Renal pelvis (tissue), 12 donors: ENCODE results near the gene SMARCC1. TPM values are rescaled to one million over a fixed set of nuclear protein-coding genes. Genes with fewer than 3 reads are reported as not detected.
"Not testable (repeated sequence)": the region's sequence is repeated elsewhere in the genome, so short reads cannot be mapped to it uniquely, and the experiment has no call there.

Source experiments
- DNase-seq: peaks from one replicate; pipeline ENCODE4 v3.0.0-alpha.2; 2013
- long read RNA-seq, 16 experiments: transcript quantifications; one replicate each; lab custom pipeline, GENCODE V29; 2026
- polyA plus RNA-seq, 3 donors: library from polyadenylated mRNA; unstranded; fragments of 120-200 nt; gene quantifications; one replicate each; pipeline ENCODE4 v1.2.1, GENCODE V29; 2013; ENCODE audit not compliant: insufficient read length in 3 of 3

SMARCC1 gene
- 100 to 1,000 TPM; 123 to 125 (median 124) TPM for polyA plus RNA-seq
- long read RNA-seq, donor 1, full-length matches to known transcripts, result 2 of 44 reads
- long read RNA-seq, donor 1, partial matches to known transcripts, result 42 of 44 reads
- long read RNA-seq, donor 1, other reads (novel, unspliced or antisense), result 0 of 44 reads
- long read RNA-seq, donor 2, full-length matches to known transcripts, result 2 of 45 reads
- long read RNA-seq, donor 2, partial matches to known transcripts, result 43 of 45 reads
- long read RNA-seq, donor 2, other reads (novel, unspliced or antisense), result 0 of 45 reads
- long read RNA-seq, donor 3, full-length matches to known transcripts, result 3 of 140 reads
- long read RNA-seq, donor 3, partial matches to known transcripts, result 115 of 140 reads
- long read RNA-seq, donor 3, other reads (novel, unspliced or antisense), result 22 of 140 reads
- long read RNA-seq, donor 4, full-length matches to known transcripts, result 4 of 18 reads
- long read RNA-seq, donor 4, partial matches to known transcripts, result 14 of 18 reads
- long read RNA-seq, donor 4, other reads (novel, unspliced or antisense), result 0 of 18 reads
- long read RNA-seq, donor 5, partial matches to known transcripts, result 10 of 10 reads
- long read RNA-seq, donor 5, other reads (novel, unspliced or antisense), result 0 of 10 reads
- long read RNA-seq, donor 6, full-length matches to known transcripts, result 1 of 72 reads
- long read RNA-seq, donor 6, partial matches to known transcripts, result 71 of 72 reads
- long read RNA-seq, donor 6, other reads (novel, unspliced or antisense), result 0 of 72 reads
- long read RNA-seq, donor 7, full-length matches to known transcripts, result 5 of 59 reads
- long read RNA-seq, donor 7, partial matches to known transcripts, result 54 of 59 reads
- long read RNA-seq, donor 7, other reads (novel, unspliced or antisense), result 0 of 59 reads
- long read RNA-seq, donor 8, partial matches to known transcripts, result 13 of 13 reads
- long read RNA-seq, donor 8, other reads (novel, unspliced or antisense), result 0 of 13 reads
- long read RNA-seq, donor 9, partial matches to known transcripts, result 49 of 49 reads
- long read RNA-seq, donor 9, other reads (novel, unspliced or antisense), result 0 of 49 reads
- long read RNA-seq, donor 10, partial matches to known transcripts, result 73 of 73 reads
- long read RNA-seq, donor 10, other reads (novel, unspliced or antisense), result 0 of 73 reads
- long read RNA-seq, donor 11, partial matches to known transcripts, result 47 of 47 reads
- long read RNA-seq, donor 11, other reads (novel, unspliced or antisense), result 0 of 47 reads
- long read RNA-seq, donor 12, full-length matches to known transcripts, result 8 of 240 reads
- long read RNA-seq, donor 12, partial matches to known transcripts, result 222 of 240 reads
- long read RNA-seq, donor 12, other reads (novel, unspliced or antisense), result 10 of 240 reads
- long read RNA-seq, donor 13, partial matches to known transcripts, result 30 of 30 reads
- long read RNA-seq, donor 13, other reads (novel, unspliced or antisense), result 0 of 30 reads
- long read RNA-seq, donor 14, result 0 reads
- long read RNA-seq, donor 15, full-length matches to known transcripts, result 5 of 40 reads
- long read RNA-seq, donor 15, partial matches to known transcripts, result 35 of 40 reads
- long read RNA-seq, donor 15, other reads (novel, unspliced or antisense), result 0 of 40 reads
- long read RNA-seq, donor 16, full-length matches to known transcripts, result 2 of 64 reads
- long read RNA-seq, donor 16, partial matches to known transcripts, result 62 of 64 reads
- long read RNA-seq, donor 16, other reads (novel, unspliced or antisense), result 0 of 64 reads

DNA sequence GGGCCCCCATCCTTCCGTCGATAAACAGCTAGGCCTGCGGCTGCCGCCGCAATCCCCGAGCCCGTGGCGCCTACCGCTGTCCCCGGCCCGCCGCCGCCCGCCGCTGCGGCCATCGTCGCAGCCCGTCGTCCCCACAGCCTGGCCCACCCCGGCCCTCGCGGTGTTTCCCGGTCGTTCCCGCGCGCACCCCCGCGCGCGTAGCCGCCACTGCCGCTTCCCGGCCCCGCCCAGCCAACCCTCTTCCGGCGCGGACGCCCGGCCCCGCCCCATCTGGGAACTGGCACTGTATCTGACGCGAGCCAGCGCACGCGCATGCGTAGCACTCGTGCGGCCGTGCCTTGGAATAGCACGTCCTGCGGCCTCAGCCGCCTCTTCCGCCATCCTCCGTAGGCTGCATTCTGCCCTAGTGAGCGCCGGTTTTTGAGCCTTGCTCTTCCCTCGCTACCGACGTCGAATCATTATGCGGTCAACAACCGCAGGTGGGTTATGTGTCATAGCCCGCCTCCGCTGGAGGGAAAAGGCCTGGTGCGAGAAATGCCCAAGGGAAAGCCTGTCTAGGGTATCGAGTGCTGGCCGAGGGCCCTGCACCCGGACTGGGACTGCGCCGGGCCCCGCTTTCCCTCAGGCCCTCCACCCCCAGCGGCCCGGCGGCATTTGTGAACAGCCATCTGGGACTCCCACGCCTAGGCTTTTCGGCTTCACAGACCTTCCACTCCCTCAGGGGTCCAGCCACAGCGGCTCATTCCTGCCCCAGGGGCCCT is at the start of gene SMARCC1:
TSS of gene SMARCC1 (minus strand) at position 209 of the 761 bp plus-strand sequence. CDS start at position 113, 96 bp downstream.
- DNase-seq, result peak; percentile 97

DNA sequence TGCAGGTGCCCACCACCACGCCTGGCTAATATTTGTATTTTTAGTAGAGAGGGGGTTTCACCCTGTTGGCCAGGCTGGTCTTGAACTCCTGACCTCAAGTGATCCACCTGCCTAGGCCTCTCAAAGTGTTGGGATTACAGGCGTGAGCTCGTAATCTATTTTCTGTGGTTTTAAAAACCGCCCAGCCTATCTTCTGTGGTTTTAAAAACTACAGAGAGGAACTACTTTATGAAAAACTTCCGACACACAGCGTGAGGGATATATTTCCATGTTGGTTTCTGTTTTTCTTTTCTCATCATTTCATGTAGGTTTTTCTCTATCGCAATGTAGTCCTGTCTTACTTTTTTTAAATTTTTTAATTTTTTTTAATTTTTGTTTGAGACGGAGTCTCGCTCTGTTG is 47.8 kb upstream of the SMARCC1 start:
- DNase-seq, result not testable (repeated sequence)

DNA sequence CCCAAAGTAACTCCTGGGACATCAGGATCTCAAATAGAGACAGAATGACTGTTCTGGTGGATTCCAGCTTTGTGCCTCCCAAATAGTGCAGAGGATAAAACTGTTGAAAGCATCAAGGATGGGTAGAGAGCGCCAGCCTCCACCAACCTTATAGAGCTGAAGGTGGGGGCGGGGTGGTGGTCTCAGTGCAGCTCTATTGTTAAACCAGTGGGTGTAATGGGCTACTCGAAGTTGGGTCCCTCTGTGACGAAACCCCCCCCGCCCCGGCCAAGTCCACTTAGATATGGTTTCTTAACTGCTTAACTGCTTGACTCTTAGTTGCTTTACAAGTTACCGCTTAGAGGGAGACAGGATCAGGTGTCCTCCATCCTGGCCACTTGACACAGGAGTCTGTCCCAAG is 43.9 kb upstream of the SMARCC1 start:
- DNase-seq, result no peak

DNA sequence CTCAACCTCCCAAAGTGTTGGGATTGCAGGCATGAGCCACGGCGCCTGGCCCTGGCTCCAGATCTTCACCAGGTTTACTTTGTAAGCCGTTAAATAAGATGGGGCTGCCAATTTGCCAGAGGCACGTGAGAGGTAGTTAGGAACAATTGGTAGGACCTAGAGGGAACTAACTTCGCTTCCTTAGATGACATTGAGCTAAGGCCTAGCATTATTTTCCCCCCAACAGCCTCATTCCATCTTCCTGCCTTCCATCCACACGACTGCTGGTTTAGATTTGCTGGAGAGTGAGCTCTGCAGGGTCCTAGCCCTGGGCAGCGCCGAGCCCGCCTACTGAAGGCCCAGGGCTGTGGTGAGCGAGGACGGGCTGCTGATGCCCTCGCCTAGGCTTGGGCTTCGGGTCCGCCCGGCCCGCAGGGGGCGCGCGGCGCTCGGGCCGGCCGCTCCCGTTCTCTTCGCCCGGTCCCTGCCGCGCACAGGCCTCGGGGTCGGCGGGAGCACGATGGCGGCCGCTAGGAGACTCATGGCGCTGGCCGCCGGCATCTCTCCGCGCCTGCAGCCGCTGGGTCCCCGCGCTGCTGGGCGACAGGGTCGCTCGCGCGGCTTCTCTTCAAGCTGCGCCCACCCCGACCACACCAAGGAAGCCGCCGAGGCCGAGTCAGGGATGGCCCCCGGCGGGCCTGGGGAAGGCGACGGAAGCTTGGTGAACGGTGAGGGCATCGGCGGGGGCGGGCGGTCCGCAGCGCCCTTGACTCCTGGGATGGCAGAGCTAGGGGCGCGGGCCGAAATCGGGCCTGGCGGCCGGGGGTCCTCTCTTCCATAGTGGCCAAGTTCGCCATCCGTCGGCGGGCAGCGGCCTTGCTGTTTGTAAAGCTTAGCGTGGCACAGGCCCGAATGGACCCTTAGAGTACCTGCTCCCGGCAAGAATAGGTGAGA is 43.1 kb upstream of the SMARCC1 start:
- peak; percentile 83 for DNase-seq

DNA sequence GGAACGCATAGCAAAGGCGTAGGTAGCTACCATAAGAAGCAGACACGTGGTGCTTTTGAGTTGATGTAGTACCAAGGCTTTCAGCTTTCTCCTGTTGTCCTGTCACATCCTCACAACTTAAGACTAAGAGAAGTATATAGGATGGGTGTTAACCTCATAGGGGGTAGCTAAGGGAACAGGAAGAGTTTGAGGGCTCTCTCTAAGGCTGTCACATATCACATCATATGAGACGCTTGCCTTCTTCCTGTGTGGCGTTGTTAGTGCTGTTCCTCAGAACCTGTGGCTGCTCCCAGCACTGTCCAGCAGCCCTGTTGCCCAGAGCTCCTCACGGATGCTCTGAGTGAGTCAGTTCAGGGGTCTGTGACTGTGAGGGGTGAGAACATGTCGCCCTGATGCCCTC is 35.9 kb upstream of the SMARCC1 start:
- DNase-seq, result no peak

DNA sequence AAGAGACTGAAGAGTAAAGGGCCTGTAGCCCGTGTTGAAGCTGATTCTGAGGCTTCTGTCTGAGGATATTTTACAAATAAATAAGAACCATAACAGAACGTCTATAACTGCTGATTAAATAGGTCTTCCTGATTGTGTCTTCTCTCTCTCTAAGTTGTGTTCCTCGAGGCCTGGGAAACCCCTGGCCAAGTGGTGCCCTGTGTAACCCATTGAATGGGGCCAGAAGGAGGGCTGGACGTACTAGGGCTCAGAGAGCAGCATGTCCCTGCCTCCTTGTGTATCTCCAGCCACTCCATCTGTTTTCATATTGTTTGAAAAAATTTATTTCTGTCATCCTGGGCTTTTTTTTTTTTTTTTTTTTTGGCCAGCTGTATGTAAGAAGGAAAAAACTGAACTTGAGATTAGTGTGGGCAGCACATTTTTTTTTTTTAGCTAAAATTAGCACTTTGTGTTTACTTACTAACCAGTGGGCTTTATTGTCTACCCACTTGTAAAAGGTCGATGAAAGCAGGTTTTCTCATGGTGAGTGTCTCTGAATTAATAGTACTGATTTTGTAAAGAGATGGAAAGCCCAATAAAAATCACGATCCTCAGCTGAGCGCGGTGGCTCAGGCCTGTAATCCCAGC is 32.0 kb upstream of the SMARCC1 start:
- DNase-seq, result no peak

DNA sequence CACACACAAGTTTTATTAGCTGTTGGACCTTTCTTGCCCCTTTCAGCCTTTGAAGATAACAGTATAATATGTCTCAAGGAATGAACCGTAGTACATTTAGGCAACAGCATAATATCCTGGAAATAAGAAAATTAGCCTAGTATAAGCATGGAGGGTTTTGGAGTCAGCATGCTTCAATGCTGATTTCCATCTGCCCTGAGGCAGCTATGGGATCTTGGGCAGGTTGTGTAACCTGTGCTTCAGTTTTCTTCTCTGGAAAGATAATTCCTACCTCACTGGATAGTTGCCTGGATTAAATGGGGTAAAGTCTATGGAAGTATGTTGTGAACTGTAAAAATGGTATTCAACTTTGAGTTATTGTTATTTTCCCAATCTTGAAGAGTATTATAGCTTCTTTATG is 22.9 kb upstream of the SMARCC1 start:
- no peak for DNase-seq

DNA sequence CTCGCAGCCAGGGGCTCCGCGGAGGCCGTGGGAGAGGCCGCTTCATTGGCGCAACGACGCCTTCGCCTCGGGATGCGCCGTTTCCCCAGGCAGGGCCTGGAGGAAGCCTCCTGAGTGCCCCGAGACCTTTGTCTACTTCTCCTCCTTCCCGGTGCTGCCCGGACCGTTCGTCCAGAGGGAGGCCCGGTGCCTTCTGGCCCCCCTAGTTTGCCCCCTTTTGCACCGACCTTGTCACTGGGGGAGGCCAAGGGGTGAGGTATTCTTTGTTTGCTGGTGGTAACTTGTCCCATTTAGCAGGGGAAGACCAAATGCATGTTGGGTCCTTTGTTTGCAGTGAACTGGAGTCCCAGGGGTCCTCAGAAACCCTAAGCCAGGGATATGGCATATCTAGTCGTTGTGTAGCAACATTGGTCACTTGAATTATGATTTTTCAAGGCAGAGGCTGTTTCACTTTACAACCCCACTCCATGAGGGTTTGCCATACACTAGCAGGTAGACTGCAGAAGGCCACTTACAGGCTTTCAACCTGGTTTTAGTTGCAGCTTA is 21.9 kb upstream of the SMARCC1 start:
- no peak for DNase-seq

- DNase-seq, result peak; percentile 89
These were observed 21.2 kb upstream of the SMARCC1 start, which contains the start of gene DHX30 for GRCh38 chr3:47802734-47803479. Gene DHX30, plus strand, starts transcription at chr3:47803138. Its CDS starts 7,546 bp downstream, at chr3:47810684.

GRCh38 chr3:47799733-47800132 is 18.0 kb upstream of the SMARCC1 start:
- no peak for DNase-seq

DNA sequence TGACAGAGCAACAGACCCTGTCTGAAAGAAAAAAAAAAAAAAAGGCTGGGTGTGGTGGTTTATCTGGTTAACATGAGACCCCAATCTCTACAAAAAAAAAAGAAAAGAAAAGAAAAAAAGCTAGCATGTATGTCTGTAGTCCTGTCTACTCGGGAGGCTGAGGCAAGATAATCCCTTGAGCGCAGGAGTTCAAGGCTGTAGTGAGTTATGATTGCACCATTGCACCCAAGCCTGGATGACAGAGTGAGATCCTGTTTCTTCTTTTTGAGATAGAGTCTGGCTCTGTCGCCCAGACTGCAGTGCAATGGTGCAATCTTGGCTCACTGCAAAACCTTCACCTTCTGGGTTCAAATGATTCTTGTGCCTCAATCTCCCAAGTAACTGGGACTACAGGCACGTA is 12.9 kb upstream of the SMARCC1 start:
- no peak for DNase-seq

DNA sequence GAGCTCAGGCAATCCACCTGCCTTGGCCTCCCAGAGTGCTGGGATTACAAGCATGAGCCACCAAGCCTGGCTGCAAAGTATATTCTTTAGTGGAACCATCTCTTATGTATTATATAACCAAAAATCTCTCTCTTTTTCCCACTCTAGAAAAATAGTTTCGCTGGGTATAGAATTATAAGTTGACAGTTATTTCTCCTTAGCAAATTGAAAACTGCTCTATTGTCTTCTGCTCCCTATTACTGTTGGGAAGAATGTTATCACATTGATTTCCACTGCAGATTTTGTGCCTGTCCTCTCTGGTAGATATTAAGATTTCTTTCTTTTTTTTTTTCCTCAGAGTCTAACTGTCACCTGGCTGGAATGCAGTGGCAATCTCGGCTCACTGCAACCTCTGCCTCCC is 11.0 kb upstream of the SMARCC1 start:
- no peak for DNase-seq

GRCh38 chr3:47791193-47791855 is 9.6 kb upstream of the SMARCC1 start:
- no peak for DNase-seq

- DNase-seq, result no peak
These were observed 2.0 kb upstream of the SMARCC1 start for GRCh38 chr3:47783673-47784072.

- DNase-seq, result peak; percentile 26
These were observed 984 bp upstream of the SMARCC1 start for GRCh38 chr3:47782446-47783308.
